22Rv1 (cell line): Measurements from ENCODE around the gene THAP3.

Experiments
- H3K27ac ChIP-seq: fragments of 450-650 bp; 2 replicates; pipeline ENCODE4 v1.5.1; 2017
- ZFX ChIP-seq: fragments of 450-650 bp; IDR thresholded peaks from 2 replicates; pipeline ENCODE4 v1.6.1; 2017; ENCODE audit warnings: antibody characterized with exemption, borderline replicate concordance
- TF ChIP-seq, protein P1 (sequence below): fragments of 450-650 bp; IDR thresholded peaks from 2 replicates; pipeline ENCODE4 v1.5.1; 2017; ENCODE audit warnings: mild to moderate bottlenecking

Gene THAP3, protein sequence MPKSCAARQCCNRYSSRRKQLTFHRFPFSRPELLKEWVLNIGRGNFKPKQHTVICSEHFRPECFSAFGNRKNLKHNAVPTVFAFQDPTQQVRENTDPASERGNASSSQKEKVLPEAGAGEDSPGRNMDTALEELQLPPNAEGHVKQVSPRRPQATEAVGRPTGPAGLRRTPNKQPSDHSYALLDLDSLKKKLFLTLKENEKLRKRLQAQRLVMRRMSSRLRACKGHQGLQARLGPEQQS

DNA sequence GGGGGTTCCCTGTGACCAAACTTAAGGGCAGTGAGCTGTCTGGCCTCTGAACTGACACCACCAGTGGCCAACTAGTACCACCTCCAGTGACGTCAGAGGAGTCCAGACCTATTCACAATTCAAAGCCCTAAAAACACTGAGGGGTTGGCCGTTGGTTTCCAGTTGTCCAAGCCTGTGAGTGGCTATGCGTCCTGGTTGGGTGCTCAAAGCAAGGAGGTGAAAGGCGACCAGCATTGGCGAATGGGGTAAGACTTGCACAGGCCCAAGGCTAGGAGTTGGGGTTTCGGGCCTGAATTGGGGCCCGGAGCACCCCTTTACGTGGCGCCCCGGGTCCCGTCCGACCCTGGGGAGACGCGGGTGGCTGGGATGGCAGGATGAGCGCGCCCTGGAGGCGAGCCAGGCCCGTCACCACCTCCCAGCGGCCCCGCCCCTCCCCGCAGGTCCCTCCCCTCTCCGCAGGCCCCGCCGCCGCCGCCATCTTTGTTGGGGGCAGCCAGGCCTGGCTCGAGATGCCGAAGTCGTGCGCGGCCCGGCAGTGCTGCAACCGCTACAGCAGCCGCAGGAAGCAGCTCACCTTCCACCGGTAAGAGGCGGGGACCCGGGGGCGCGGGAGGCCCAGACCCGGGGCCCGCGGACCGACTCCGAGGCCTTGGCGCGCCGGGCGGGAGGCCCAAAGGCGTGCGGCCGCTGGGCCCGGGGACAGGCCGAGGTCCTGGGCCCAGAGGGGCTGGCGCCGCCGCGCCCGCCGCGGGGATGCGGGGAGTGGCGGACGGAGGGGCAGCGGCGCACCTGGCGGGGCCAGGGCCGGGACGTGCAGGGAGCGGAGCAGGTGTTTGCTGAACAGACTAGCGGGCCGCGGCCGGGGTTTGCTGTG is at the start of gene THAP3:
THAP3 (plus strand) TSS at position 159 of the 874 bp plus-strand sequence; CDS start at position 510, 351 bp downstream.
- TF ChIP-seq, protein P1, sequence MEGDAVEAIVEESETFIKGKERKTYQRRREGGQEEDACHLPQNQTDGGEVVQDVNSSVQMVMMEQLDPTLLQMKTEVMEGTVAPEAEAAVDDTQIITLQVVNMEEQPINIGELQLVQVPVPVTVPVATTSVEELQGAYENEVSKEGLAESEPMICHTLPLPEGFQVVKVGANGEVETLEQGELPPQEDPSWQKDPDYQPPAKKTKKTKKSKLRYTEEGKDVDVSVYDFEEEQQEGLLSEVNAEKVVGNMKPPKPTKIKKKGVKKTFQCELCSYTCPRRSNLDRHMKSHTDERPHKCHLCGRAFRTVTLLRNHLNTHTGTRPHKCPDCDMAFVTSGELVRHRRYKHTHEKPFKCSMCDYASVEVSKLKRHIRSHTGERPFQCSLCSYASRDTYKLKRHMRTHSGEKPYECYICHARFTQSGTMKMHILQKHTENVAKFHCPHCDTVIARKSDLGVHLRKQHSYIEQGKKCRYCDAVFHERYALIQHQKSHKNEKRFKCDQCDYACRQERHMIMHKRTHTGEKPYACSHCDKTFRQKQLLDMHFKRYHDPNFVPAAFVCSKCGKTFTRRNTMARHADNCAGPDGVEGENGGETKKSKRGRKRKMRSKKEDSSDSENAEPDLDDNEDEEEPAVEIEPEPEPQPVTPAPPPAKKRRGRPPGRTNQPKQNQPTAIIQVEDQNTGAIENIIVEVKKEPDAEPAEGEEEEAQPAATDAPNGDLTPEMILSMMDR = no peak
- peak; percentile 89; the same call in 1 of the 2 replicates for TF ChIP-seq ZFX
- H3K27ac ChIP-seq = peak within 1 kb of the TSS; percentile 90

DNA sequence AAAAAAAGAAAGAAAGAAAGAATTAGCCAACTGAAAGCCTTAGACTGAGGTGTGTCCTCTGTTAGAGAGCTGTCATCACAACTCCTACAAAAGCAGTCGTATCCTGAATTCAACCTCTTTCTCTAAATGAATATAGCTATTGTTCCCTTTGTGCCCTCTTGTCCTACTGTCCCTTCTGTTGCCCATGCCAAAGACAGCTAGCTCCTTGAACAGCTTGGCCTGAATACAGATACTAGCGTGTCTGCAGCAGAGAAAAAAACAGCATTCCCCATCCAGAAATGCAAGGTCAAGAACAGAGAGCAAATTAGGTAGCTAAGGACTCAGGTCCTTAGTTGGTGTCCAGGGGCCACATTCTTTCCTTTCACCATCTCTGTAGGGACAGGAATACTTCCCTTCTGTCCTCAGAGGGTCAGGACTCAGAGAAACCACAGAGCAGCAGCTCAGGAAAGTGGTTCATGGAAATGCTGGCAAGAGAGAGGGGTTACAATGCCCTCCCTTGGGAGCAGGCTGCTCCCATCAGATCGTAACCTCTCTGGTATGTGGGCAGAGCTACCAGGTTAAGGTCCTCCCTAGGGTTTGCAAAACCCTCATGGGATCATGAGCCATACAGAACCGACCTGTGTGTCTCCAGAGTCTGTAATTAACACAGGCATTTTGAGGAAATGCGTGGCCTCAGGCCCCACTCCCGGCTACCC is 46.7 kb upstream of the THAP3 start:
- TF ChIP-seq ZFX = no peak
- TF ChIP-seq, protein P1 = no peak
- H3K27ac ChIP-seq = no peak overlapping the region

DNA sequence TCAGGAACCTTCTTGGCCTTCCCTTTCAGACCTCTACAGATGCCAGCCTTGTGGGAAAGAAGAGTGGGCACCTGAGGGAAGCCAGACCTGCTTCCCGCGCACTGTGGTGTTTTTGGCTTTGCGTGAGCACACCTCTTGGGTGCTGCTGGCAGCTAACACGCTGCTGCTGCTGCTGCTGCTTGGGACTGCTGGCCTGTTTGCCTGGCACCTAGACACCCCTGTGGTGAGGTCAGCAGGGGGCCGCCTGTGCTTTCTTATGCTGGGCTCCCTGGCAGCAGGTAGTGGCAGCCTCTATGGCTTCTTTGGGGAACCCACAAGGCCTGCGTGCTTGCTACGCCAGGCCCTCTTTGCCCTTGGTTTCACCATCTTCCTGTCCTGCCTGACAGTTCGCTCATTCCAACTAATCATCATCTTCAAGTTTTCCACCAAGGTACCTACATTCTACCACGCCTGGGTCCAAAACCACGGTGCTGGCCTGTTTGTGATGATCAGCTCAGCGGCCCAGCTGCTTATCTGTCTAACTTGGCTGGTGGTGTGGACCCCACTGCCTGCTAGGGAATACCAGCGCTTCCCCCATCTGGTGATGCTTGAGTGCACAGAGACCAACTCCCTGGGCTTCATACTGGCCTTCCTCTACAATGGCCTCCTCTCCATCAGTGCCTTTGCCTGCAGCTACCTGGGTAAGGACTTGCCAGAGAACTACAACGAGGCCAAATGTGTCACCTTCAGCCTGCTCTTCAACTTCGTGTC is 45.9 kb upstream of the THAP3 start:
- H3K27ac ChIP-seq = no peak overlapping the region
- TF ChIP-seq, protein P1 = no peak
- no peak for TF ChIP-seq ZFX

DNA sequence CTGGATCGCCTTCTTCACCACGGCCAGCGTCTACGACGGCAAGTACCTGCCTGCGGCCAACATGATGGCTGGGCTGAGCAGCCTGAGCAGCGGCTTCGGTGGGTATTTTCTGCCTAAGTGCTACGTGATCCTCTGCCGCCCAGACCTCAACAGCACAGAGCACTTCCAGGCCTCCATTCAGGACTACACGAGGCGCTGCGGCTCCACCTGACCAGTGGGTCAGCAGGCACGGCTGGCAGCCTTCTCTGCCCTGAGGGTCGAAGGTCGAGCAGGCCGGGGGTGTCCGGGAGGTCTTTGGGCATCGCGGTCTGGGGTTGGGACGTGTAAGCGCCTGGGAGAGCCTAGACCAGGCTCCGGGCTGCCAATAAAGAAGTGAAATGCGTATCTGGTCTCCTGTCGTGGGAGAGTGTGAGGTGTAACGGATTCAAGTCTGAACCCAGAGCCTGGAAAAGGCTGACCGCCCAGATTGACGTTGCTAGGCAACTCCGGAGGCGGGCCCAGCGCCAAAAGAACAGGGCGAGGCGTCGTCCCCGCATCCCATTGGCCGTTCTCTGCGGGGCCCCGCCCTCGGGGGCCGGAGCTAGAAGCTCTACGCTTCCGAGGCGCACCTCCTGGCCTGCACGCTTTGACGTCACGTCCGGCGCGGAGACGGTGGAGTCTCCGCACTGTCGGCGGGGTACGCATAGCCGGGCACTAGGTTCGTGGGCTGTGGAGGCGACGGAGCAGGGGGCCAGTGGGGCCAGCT is 45.1 kb upstream of the THAP3 start, which contains the start of gene ZBTB48:
ZBTB48 (plus strand) TSS at position 621 of the 745 bp plus-strand sequence. CDS start 616 bp downstream, outside the sequence.
- TF ChIP-seq, protein P1 = no peak
- no peak for TF ChIP-seq ZFX
- H3K27ac ChIP-seq = peak within 1 kb of the TSS; percentile 79

DNA sequence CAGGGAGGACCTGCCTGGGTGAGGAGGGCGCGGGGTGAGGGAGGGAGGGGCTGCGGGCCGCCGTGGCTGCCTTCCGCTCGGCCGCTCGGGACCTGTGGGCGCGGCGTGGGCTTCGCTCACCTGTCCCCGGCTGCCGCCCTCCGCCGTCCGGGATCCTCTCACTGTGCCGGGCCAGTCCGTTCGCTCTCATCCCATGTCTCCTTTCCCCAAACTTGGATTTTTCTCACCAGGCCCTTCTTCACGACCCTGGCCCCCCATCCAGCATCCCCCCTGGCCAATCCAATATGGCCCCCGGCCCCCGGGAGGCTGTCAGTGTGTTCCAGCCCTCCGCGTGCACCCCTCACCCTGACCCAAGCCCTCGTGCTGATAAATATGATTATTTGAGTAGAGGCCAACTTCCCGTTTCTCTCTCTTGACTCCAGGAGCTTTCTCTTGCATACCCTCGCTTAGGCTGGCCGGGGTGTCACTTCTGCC is 44.5 kb upstream of the THAP3 start:
- TF ChIP-seq ZFX = no peak
- TF ChIP-seq, protein P1 = no peak
- H3K27ac ChIP-seq = peak overlapping the region; percentile 79
